Neural cell (in vitro differentiated cells): ENCODE data around the gene ZC3H12A.

Experiments
- EP300 ChIP-seq: fragments of 450-650 bp; conservative IDR thresholded peaks from 2 replicates; pipeline ENCODE4 v1.6.1; 2014; ENCODE audit warnings: antibody characterized with exemption, mild to moderate bottlenecking, moderate library complexity; ENCODE audit not compliant: poor library complexity, severe bottlenecking
- EZH2 ChIP-seq: fragments of 200-600, 300-800 bp; shearing (Covaris generic), sonication (generic); IDR thresholded peaks from 2 replicates; pipeline ENCODE4 v1.6.1; 2014; ENCODE audit warnings: antibody characterized with exemption, low read length, borderline replicate concordance, mild to moderate bottlenecking; ENCODE audit not compliant: insufficient read depth, poor library complexity, severe bottlenecking
- POLR2AphosphoS5 ChIP-seq: IDR thresholded peaks from 2 replicates; pipeline ENCODE4 v1.6.1; 2012
- RAD21 ChIP-seq: fragments of 450-650 bp; conservative IDR thresholded peaks from 2 replicates; pipeline ENCODE4 v1.6.1; 2014; ENCODE audit warnings: antibody characterized with exemption, mild to moderate bottlenecking, moderate library complexity
- TF ChIP-seq, protein P1 (sequence below): fragments of 450-650 bp; IDR thresholded peaks from 2 replicates; pipeline ENCODE4 v1.5.1; 2014; ENCODE audit warnings: antibody characterized with exemption, mild to moderate bottlenecking, moderate library complexity; ENCODE audit not compliant: poor library complexity, severe bottlenecking
- TF ChIP-seq, protein P2 (sequence below): IDR thresholded peaks from 2 replicates; pipeline ENCODE4 v1.6.1; 2012; ENCODE audit warnings: borderline replicate concordance

DNA sequence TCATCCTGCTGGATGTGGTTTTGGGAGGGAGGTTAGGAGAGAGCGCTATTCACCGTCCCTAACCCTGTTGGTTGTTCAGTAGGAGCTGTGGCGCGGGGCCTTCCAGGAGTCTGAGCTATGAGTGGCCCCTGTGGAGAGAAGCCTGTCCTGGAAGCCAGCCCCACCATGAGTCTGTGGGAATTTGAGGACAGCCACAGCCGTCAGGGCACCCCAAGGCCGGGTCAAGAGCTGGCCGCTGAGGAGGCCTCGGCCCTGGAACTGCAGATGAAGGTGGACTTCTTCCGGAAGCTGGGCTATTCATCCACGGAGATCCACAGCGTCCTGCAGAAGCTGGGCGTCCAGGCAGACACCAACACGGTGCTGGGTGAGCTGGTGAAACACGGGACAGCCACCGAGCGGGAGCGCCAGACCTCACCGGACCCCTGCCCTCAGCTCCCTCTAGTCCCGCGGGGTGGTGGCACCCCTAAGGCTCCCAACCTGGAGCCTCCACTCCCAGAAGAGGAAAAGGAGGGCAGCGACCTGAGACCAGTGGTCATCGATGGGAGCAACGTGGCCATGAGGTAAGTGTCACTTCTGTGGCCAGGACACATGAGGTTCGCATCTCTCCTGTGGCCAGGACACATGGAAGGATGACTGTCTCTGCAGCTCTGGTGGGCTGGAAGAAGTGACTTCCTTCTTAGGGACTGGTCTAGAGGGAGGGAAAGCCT, 1.2 kb downstream of the ZC3H12A start:
- TF ChIP-seq EZH2 = no peak
- TF ChIP-seq, protein P1, sequence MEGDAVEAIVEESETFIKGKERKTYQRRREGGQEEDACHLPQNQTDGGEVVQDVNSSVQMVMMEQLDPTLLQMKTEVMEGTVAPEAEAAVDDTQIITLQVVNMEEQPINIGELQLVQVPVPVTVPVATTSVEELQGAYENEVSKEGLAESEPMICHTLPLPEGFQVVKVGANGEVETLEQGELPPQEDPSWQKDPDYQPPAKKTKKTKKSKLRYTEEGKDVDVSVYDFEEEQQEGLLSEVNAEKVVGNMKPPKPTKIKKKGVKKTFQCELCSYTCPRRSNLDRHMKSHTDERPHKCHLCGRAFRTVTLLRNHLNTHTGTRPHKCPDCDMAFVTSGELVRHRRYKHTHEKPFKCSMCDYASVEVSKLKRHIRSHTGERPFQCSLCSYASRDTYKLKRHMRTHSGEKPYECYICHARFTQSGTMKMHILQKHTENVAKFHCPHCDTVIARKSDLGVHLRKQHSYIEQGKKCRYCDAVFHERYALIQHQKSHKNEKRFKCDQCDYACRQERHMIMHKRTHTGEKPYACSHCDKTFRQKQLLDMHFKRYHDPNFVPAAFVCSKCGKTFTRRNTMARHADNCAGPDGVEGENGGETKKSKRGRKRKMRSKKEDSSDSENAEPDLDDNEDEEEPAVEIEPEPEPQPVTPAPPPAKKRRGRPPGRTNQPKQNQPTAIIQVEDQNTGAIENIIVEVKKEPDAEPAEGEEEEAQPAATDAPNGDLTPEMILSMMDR = no peak
- TF ChIP-seq EP300 = no peak
- no peak for TF ChIP-seq POLR2AphosphoS5
- TF ChIP-seq, protein P2, sequence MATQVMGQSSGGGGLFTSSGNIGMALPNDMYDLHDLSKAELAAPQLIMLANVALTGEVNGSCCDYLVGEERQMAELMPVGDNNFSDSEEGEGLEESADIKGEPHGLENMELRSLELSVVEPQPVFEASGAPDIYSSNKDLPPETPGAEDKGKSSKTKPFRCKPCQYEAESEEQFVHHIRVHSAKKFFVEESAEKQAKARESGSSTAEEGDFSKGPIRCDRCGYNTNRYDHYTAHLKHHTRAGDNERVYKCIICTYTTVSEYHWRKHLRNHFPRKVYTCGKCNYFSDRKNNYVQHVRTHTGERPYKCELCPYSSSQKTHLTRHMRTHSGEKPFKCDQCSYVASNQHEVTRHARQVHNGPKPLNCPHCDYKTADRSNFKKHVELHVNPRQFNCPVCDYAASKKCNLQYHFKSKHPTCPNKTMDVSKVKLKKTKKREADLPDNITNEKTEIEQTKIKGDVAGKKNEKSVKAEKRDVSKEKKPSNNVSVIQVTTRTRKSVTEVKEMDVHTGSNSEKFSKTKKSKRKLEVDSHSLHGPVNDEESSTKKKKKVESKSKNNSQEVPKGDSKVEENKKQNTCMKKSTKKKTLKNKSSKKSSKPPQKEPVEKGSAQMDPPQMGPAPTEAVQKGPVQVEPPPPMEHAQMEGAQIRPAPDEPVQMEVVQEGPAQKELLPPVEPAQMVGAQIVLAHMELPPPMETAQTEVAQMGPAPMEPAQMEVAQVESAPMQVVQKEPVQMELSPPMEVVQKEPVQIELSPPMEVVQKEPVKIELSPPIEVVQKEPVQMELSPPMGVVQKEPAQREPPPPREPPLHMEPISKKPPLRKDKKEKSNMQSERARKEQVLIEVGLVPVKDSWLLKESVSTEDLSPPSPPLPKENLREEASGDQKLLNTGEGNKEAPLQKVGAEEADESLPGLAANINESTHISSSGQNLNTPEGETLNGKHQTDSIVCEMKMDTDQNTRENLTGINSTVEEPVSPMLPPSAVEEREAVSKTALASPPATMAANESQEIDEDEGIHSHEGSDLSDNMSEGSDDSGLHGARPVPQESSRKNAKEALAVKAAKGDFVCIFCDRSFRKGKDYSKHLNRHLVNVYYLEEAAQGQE = no peak
- no peak for TF ChIP-seq RAD21
